HL-60 (cell line): ENCODE results near the gene KCNJ1.

Experiments used
- POLR2AphosphoS5 ChIP-seq: IDR thresholded peaks from 2 replicates; pipeline ENCODE4 v1.6.1; 2012; ENCODE audit warnings: low read depth
- TF ChIP-seq, protein P1 (sequence below): IDR thresholded peaks from one replicate; pipeline ENCODE4 v1.5.1; 2011; ENCODE audit warnings: low read length, control low read depth, inconsistent platforms; ENCODE audit not compliant: insufficient read depth

DNA sequence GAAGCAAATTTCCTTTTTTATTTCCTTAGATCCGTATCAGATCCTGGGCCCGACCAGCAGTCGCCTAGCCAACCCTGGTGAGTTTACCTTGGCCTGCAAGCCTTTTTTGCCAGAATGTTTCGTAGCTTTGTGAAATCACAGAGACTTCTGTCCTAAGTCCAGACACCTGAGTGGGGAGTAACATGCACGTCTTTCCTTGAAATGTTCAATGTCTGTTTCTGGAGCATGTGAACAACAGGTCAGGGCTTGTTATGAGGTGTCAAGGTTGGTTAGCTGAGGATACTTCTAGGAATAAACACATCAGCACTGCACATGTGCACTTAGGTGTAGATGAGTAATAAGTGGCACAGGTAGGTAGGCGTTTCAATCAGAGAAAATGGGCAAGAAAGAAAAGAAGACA, 58.0 kb downstream of the KCNJ1 start:
- TF ChIP-seq, protein P1, sequence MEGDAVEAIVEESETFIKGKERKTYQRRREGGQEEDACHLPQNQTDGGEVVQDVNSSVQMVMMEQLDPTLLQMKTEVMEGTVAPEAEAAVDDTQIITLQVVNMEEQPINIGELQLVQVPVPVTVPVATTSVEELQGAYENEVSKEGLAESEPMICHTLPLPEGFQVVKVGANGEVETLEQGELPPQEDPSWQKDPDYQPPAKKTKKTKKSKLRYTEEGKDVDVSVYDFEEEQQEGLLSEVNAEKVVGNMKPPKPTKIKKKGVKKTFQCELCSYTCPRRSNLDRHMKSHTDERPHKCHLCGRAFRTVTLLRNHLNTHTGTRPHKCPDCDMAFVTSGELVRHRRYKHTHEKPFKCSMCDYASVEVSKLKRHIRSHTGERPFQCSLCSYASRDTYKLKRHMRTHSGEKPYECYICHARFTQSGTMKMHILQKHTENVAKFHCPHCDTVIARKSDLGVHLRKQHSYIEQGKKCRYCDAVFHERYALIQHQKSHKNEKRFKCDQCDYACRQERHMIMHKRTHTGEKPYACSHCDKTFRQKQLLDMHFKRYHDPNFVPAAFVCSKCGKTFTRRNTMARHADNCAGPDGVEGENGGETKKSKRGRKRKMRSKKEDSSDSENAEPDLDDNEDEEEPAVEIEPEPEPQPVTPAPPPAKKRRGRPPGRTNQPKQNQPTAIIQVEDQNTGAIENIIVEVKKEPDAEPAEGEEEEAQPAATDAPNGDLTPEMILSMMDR, result no peak
- no peak for TF ChIP-seq POLR2AphosphoS5
